ENCODE results near the gene IQCF2. TPM values are rescaled to one million over a fixed set of nuclear protein-coding genes. Genes with fewer than 3 reads are reported as not detected.

The IQCF2 gene
- total and polyA plus RNA-seq, 2 donors (not counting 1 experiment from before 2014, with no cell fraction given) = not detected

- Histone ChIP-seq H2AFZ (ENCODE audit: insufficient read depth, low read depth, low read length, poor library complexity, severe bottlenecking) (no peak overlapping the region), H3K36me3 (replicated peaks in 1 of 2; ENCODE audit: control extremely low read depth in 1 of 2, control insufficient read depth in 1 of 2, extremely low read depth in 1 of 2, insufficient read depth in 2 of 2, low read length in 1 of 2) (no peaks in the 10 kb centered on the region), H4K20me1 (ENCODE audit: control insufficient read depth, insufficient read depth, low read length, poor library complexity, severe bottlenecking) (no peaks in the 10 kb centered on the region), H3K27ac (ENCODE audit: low read length in 2 of 2) (no peak overlapping the region), H3K79me2 (ENCODE audit: control insufficient read depth, insufficient read depth, low read length) (no peaks in the 10 kb centered on the region), H3K4me2 (replicated peaks; ENCODE audit: low read depth, low read length, poor library complexity, severe bottlenecking) (no peak overlapping the region), H3K9me3 (ENCODE audit: control extremely low read depth in 1 of 3, control insufficient read depth in 2 of 3, insufficient read depth in 1 of 3, low read length in 2 of 3) (peaks cover 0 to 5% (median 4%) of the 10 kb centered on the region in 3 donors), H3K27me3 (replicated peaks in 1 of 4; ENCODE audit: control extremely low read depth in 1 of 4, control insufficient read depth in 3 of 4, insufficient read depth in 4 of 4, low read length in 3 of 4) (peaks cover 0 to 2% (median 0%) of the 10 kb centered on the region in 4 experiments), H3K4me3 (ENCODE audit: control extremely low read depth in 1 of 5, extremely low read depth in 1 of 5, insufficient read depth in 1 of 5, low read depth in 2 of 5, low read length in 4 of 5) (no peak overlapping the region), H3K4me1 (ENCODE audit: control insufficient read depth in 2 of 2, insufficient read depth in 2 of 2, low read length in 2 of 2) (no peaks in the 10 kb centered on the region), H3K9ac (ENCODE audit: low read length) (no peak overlapping the region)
- Mint-ChIP-seq H3K27me3 (peaks cover 28% of the 10 kb centered on the region), H3K27ac (no peak overlapping the region), H3K4me1 (no peaks in the 10 kb centered on the region), H3K9me3 (ENCODE audit: insufficient read depth) (peaks cover 4% of the 10 kb centered on the region), H3K4me3 (no peak overlapping the region)
- POLR2A ChIA-PET = no interaction called here
- TF ChIP-seq EZH2 (IDR thresholded peaks at IDR 0.05; ENCODE audit: borderline replicate concordance, insufficient read depth, low read depth, low read length, poor library complexity, severe bottlenecking) (no peak), CTCF (IDR thresholded peaks at IDR 0.05) (no peak)
- no peak for DNase-seq
- CTCF ChIA-PET = interaction anchor here (1.7 kb wide), 1 partner anchor 9 kb away, joined by 4 read pairs; no protein-coding TSS in a partner anchor
- 90% methylated on average over 1 of the region's 1 CpG for WGBS (ENCODE audit: insufficient coverage)
- no peak for ATAC-seq (ENCODE audit: low read depth)
- intact Hi-C loops (cut with micrococcal nuclease) = no loop called here
Observed at GRCh38 chr3:51828297-51828696, 33.1 kb upstream of the IQCF2 start.

DNA sequence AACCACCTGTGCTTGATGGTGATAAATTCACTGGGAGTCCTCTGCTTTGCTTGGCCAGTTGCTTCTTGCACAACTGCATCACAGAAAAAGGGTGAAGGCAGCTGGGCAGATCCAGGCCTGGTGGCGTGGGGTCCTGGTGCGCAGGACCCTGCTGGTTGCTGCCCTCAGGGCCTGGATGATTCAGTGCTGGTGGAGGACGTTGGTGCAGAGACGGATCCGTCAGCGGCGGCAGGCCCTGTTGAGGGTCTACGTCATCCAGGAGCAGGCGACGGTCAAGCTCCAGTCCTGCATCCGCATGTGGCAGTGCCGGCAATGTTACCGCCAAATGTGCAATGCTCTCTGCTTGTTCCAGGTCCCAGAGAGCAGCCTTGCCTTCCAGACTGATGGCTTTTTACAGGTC, 31.1 kb upstream of the IQCF2 start:
- TF ChIP-seq EZH2 (IDR thresholded peaks at IDR 0.05; ENCODE audit: borderline replicate concordance, insufficient read depth, low read depth, low read length, poor library complexity, severe bottlenecking) (no peak), CTCF (IDR thresholded peaks at IDR 0.05) (no peak)
- H4K20me1 ChIP-seq (ENCODE audit: control insufficient read depth, insufficient read depth, low read length, poor library complexity, severe bottlenecking) = no peaks in the 10 kb centered on the region

More for the DNA sequence above, 31.1 kb upstream of the IQCF2 start:
- ChIA-PET POLR2A (no interaction called here), CTCF (no interaction called here)
- H3K79me2 ChIP-seq (ENCODE audit: control insufficient read depth, insufficient read depth, low read length) = no peaks in the 10 kb centered on the region
- Mint-ChIP-seq H3K4me3 (no peak overlapping the region), H3K27me3 (peaks cover 33% of the 10 kb centered on the region), H3K9me3 (ENCODE audit: insufficient read depth) (peaks cover 4% of the 10 kb centered on the region), H3K27ac (no peak overlapping the region), H3K4me1 (no peaks in the 10 kb centered on the region)
- H3K4me2 ChIP-seq (replicated peaks; ENCODE audit: low read depth, low read length, poor library complexity, severe bottlenecking) = no peak overlapping the region
- no peak overlapping the region for H2AFZ ChIP-seq (ENCODE audit: insufficient read depth, low read depth, low read length, poor library complexity, severe bottlenecking)
- H3K4me1 ChIP-seq (ENCODE audit: control insufficient read depth in 2 of 2, insufficient read depth in 2 of 2, low read length in 2 of 2) = no peaks in the 10 kb centered on the region
- H3K27me3 ChIP-seq (replicated peaks in 1 of 4; ENCODE audit: control extremely low read depth in 1 of 4, control insufficient read depth in 3 of 4, insufficient read depth in 4 of 4, low read length in 3 of 4) = peaks cover 0 to 7% (median 0%) of the 10 kb centered on the region in 4 experiments
- H3K9ac ChIP-seq (ENCODE audit: low read length) = no peak overlapping the region
- peaks cover 0 to 7% (median 5%) of the 10 kb centered on the region in 3 donors for H3K9me3 ChIP-seq (ENCODE audit: control extremely low read depth in 1 of 3, control insufficient read depth in 2 of 3, insufficient read depth in 1 of 3, low read length in 2 of 3)
- WGBS (ENCODE audit: insufficient coverage) = 95% methylated on average over 13 of the region's 13 CpGs
- intact Hi-C loops (cut with micrococcal nuclease) = no loop called here
- no peak for DNase-seq
- H3K4me3 ChIP-seq (ENCODE audit: control extremely low read depth in 1 of 5, extremely low read depth in 1 of 5, insufficient read depth in 1 of 5, low read depth in 2 of 5, low read length in 4 of 5) = no peak overlapping the region
- no peak overlapping the region for H3K27ac ChIP-seq (ENCODE audit: low read length in 2 of 2)
- no peaks in the 10 kb centered on the region for H3K36me3 ChIP-seq (replicated peaks in 1 of 2; ENCODE audit: control extremely low read depth in 1 of 2, control insufficient read depth in 1 of 2, extremely low read depth in 1 of 2, insufficient read depth in 2 of 2, low read length in 1 of 2)
- ATAC-seq (ENCODE audit: low read depth) = no peak
